Germinal center (tissue), 1 donor: ENCODE measurements around the gene SPATA45.
A peak's percentile ranks its signal among the peaks of the same experiment; 100 is the strongest.

ENCODE experiments used
- DNase-seq: peaks from one replicate; pipeline ENCODE4 v3.0.0; 2012; ENCODE audit warnings: mixed read lengths, low spot score

Gene SPATA45

GRCh38 chr1:212828395-212828794 is 19.1 kb downstream of the SPATA45 start:
- no peak for DNase-seq

GRCh38 chr1:212827831-212828278 is 19.6 kb downstream of the SPATA45 start:
- no peak for DNase-seq

- DNase-seq = no peak
Observed at GRCh38 chr1:212827171-212827776, 20.2 kb downstream of the SPATA45 start.

GRCh38 chr1:212825798-212826452 is 21.5 kb downstream of the SPATA45 start:
- no peak for DNase-seq

- DNase-seq = no peak
Observed at GRCh38 chr1:212824201-212824600, 23.2 kb downstream of the SPATA45 start.

- no peak for DNase-seq
Observed at GRCh38 chr1:212822956-212823355, 24.5 kb downstream of the SPATA45 start.

GRCh38 chr1:212820969-212821368 is 26.5 kb downstream of the SPATA45 start:
- no peak for DNase-seq

- DNase-seq = peak; percentile 8
Observed at GRCh38 chr1:212819726-212820125, 27.7 kb downstream of the SPATA45 start.

- no peak for DNase-seq
Observed at GRCh38 chr1:212816567-212817278, 30.7 kb downstream of the SPATA45 start.

- DNase-seq = no peak
Observed at GRCh38 chr1:212814537-212815334, 32.7 kb downstream of the SPATA45 start.

- DNase-seq = no peak
Observed at GRCh38 chr1:212805767-212806166, 41.7 kb downstream of the SPATA45 start.

- DNase-seq = no peak
Observed at GRCh38 chr1:212797681-212798080, 49.8 kb downstream of the SPATA45 start.

- peak; percentile 80 for DNase-seq
Observed at GRCh38 chr1:212794561-212795014, 52.9 kb downstream of the SPATA45 start.

- no peak for DNase-seq
Observed at GRCh38 chr1:212792396-212792908, 55.0 kb downstream of the SPATA45 start.

- peak; percentile 75 for DNase-seq
Observed at GRCh38 chr1:212791676-212792395, 55.6 kb downstream of the SPATA45 start, which contains the start of the genes NSL1 and TATDN3. NSL1 (minus strand) TSS chr1:212791777; CDS start chr1:212791763, 14 bp downstream. TATDN3 (plus strand) TSS chr1:212791894; CDS start chr1:212791922, 28 bp downstream.

- no peak for DNase-seq
Observed at GRCh38 chr1:212791261-212791675, 56.2 kb downstream of the SPATA45 start.

GRCh38 chr1:212785871-212786270 is 61.6 kb downstream of the SPATA45 start:
- no peak for DNase-seq

GRCh38 chr1:212783976-212784375 is 63.5 kb downstream of the SPATA45 start:
- no peak for DNase-seq

GRCh38 chr1:212782422-212783154 is 64.9 kb downstream of the SPATA45 start:
- no peak for DNase-seq

- no peak for DNase-seq
Observed at GRCh38 chr1:212781225-212781624, 66.2 kb downstream of the SPATA45 start.
